ENCODE data around the gene CST7.

The CST7 gene

DNA sequence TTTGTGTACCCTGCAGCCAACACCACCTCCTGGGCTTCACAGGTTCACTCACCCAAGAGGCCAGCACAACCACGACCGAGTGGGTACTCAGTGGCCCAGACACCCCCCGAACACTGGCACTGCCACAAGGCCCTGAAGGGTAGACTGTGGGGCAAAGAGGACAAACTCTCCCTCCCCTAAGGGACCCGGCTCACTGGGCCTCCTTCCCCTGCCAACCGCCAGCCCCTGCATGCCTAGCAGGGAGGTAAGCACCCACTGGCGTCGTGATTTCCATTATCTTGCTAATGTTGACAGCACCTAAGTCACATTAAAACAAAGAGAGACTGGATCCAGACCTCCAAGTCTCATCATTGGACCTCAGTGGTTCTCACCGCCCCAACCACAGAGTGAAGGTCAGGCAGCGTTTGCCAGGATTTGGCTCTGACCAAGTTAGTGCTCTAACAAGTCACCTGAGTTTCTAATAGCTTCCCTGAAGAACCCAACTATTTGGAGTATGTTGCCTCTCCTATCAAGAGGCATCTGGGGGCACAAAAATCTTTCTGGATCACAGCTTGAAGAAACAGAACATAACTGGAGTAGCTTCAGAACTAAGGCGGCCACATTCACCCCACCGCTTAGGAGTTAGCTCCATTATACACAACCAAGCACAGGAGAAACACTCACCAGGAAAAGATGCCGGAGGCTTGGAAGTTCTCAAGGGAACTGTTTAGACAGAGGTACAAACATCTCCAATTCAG, 57.5 kb downstream of the CST7 start:
- DNase-seq = no peak

DNA sequence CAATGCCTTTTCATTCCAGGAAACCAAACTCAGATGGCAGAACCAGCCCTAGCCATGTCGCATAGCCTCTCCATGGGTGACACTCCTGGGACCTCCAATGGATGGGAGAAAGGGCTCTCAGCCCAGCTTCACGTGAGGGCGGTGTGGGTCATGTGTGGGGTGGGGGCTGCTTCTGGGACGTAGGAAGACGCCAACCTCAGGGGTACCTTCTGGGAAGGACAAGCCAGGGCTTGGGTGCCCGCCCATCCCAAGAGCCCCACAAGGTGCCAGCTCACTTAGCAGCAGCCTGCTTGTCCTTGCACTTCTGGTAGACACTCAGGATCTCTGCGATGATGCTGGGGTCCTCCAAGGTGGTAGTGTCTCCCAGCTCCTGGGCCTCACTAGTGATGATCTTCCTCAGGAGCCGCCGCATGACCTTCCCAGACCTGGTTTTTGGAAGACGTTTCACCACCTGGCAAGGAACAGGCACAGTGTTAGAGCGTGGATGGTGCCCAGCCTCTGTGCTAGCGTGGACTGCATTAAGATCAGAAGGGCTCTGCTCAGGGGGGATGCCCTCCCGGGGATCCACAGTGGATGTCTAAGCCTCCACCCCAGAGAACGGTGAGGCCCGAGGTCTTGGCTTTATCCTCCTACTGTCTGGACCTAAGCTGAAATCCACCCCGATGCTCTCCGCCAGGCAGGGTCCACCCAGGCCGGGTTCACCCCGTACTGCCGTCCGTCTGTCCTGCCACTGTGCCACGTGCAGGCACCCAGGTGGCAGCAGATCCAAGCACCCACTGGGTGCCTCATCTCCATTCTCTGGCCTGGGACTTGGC, 58.6 kb downstream of the CST7 start:
- DNase-seq = no peak

DNA sequence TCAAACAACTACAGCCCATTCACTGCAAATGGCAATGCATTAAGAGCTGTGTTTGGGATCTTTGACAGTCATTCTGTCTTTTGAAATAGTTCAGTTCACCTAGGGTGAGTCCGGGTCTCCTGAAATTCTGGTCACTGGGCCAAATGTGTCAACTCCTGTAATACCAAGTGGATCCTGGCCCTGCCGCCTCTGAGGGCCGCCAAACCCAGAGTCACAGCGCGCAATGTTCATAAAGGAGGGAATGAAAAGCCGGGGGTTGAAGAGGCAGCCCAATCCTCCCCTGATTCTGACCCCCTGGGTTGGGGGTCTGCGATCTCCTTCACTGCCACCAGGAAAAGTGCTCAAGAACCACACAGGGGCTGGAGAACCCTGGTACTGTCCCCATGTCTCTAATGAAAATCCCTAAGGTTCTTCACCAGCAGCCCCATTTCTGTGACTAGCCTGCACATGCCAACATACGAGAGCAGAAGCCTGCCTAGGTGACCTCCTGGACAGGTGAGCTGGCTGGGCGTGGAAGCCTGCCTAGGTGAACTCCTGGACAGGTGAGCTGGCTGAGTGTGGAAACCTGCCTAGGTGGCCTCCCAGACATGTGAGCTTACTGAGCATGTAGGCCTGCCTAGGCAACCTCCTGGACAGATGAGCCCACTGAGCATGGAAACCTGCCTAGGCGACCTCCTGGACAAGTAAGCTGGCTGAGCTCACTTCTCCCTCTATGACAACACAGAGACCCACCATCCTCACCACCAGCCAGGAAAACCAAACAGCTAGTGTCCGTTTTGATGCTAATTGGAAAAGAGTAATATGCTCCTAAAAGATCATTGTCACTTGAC, 59.5 kb downstream of the CST7 start:
- no peak for DNase-seq
